NCI-H1105 (cell line): ENCODE measurements around the gene CD8A.
"Not testable (repeated sequence)": the region's sequence is repeated elsewhere in the genome, so short reads cannot be mapped to it uniquely, and the experiment has no call there.

Experiments used
- DNase-seq: peaks from one replicate; lab custom pipeline; 2025; lab: John Stamatoyannopoulos, UW

CD8A gene

DNA sequence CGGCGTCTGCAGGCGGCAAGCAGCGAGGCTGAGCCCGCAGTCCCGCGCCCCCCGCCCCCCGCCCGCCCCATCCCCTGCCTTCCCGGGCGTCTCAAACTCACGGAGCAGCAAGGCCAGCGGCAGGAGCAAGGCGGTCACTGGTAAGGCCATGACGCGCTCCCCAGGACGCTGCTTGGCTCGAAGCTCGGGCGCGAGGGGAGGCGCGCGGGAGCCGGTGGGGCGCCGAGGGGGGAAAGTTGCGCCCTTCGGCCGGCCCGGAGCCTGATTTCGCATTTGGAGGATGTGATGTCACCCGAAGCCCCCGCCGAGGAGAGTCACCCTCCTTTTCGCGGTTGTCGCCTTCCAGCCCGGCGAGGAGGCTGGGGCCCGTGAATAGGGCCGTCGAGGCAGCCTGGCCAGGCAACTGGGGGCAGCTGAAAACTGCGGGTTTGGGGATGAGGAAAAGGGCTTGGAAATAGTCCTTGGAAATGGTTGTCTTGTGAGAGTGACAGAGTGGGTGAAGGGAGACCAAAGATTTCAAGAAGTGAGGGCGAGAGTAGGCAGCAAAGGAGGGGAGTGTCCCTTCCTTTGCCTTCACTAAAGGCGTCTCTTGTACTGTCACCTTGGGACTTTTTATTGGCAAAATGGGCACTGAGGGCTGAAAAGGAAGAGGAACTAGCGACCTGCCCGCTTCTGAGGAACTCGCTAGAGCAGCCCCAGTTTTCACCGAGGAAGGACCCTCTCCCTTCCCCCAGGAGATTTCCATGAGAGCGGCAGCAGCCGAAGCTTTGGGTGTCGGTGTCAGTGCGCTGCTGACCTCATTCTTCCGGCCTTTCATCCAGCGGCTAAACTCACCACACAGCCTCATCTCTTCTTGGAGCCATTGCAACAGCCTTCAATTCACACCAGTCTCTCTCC, at the start of gene CD8A:
Gene CD8A (minus strand): TSS at position 238 of the 897 bp plus-strand sequence. CDS start 88 bp downstream, at position 150.
- DNase-seq, result no peak

DNA sequence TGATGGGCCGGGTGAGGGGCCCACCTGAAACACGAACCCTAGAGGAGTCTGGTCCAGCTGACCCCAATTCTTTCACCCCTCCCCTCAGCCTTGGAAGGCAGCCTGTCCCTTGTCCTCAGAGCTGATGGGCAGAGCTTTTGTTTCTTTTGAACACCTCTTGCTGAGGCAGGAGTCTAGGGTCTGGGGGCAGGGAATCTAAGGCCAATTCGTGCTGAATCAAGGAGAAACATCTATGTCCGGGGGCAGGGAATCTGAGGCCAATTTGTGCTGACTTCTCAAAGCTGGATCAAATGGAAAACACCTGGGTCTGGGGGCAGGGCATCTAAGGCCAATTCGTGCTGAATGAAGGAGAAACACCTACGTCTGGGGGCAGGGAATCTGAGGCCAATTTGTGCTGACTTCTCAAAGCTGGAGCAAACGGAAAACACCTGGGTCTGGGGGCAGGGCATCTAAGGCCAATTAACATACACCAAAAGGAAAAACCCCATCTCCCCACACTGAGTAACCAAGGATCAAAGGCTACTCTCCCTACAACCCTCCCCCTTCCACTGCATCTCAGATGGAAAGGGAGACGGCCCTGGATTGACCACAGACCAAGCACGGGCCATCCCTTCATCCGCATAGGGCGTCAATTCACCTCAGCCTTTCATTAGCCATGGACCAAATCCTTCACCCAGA, 49.3 kb upstream of the CD8A start:
- DNase-seq, result not testable (repeated sequence)

DNA sequence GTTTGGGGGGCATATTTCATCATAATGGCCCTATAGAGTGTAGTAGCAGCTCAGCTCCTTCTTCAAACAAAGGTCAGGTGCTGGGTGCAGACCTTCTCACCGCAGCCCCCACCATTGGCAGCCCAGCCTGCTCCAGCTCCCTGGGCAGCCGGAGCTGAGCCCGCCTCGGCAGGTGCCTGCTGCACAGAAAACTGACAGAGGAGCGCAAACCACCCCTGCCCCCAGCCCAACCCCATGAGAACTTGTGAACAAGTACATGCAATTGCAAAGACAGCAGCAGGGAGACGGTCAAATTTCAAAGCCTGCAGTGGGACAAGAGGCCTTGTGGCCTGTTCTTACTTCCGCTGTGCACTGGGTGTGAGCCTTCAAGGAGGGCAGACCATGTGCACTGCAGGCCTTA, 48.7 kb upstream of the CD8A start:
- DNase-seq, result not testable (repeated sequence)

DNA sequence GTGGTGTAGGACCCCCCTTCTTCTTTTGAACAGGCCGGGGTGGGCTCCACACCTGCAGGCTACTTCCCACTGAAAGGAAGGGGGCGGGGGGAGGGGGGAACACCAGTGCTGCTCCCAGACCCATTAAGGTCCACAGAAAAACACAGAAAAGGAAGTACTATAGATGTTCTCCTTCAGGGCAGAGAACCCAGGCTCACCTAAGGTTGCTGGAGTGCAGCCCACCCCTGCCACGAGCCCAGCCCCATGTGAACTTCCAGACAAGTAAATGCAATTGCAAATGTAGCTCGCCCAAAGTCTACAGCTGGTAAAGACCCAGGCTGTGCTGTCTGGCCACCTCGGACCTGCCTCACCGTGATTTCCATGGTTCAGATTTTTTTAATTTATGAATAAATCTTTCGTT, 47.0 kb upstream of the CD8A start:
- not testable (repeated sequence) for DNase-seq

DNA sequence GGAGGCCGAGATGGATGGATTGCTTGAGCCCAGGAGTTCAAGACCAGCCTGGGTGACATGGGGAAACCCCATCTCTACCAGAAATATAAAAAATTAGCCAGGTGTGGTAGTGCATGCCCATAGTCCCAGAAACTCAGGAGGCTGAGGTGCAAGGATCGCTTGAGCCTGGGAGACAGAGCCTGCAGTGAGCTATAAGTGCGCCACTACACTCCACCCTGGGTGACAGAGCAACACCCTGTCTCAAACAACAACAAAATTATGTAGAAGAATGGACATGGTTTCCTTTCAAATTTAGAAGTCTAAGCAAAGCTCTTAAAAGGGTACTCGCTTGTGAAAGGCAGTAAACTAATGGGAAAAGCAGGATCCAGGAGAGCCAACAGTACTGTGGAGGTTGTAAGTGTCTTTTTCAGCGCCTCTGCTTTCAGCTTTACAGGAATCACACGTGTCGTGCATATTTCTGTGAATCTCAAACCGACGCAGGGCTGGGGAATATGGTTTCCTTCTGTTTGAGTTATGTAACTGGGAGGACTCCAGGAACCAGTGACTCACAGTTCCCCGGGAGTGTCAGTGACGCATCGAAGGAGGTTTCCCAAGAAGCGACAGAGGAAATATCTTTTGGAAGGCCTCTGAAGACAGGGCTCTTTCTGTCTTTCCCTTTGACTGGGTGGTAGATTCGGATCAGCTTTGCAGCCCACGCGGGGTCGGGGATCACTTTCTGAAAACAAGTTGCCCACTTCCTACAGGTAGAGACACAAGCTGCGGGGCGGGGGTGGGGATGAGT, 46.4 kb upstream of the CD8A start:
- DNase-seq, result not testable (repeated sequence)

- DNase-seq, result not testable (repeated sequence)
These were observed 44.8 kb upstream of the CD8A start for GRCh38 chr2:86835548-86835889.

- no peak for DNase-seq
These were observed 42.6 kb upstream of the CD8A start for GRCh38 chr2:86833315-86833714.

GRCh38 chr2:86832334-86833096, 41.8 kb upstream of the CD8A start:
- no peak for DNase-seq

- DNase-seq, result no peak
These were observed 40.8 kb upstream of the CD8A start for GRCh38 chr2:86831537-86831936.

GRCh38 chr2:86826951-86827350, 36.2 kb upstream of the CD8A start:
- no peak for DNase-seq

GRCh38 chr2:86825693-86826381, 35.1 kb upstream of the CD8A start:
- no peak for DNase-seq

GRCh38 chr2:86825036-86825692, 34.5 kb upstream of the CD8A start:
- DNase-seq, result no peak

GRCh38 chr2:86822668-86823345, 32.1 kb upstream of the CD8A start:
- no peak for DNase-seq

- no peak for DNase-seq
These were observed 31.1 kb upstream of the CD8A start for GRCh38 chr2:86821842-86822241.

DNA sequence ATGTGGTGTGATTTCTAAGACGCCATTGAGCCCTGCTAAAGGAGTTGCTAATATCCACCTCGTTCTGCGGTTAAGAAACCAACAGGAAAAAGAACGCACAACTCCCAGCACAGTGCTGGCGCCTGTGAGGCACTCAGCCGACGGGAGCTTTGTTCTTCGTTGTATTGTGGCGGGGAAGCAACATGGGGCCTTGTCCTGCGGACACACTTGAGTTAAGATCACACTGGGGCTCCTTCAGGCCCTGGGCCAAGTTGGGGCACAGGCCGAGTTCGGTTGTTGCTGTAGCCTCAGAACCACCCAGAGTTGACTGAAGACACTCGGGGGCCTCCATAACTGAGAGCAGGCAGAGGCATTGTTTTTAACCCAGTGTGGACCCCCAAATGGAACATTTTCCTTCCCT, 30.6 kb upstream of the CD8A start:
- no peak for DNase-seq

DNA sequence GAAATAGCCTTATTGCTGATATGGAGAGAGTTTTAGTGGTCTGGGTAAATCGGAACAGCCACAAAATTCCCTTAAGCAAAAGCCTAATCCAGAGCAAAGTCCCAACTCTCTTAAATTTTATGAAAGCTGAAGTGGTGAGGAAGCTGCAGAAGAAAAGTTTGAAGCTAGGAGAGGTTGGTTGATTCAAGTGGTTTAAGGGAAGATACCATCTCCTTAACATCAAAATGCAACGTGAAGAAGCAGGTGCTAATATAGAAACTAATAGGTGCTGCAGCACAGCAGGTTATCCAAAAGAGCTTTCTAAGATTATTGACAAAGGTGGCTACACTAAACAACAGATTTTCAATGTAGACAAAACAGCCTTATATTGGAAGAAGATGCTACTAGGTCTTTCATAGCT, 28.2 kb upstream of the CD8A start:
- no peak for DNase-seq

DNA sequence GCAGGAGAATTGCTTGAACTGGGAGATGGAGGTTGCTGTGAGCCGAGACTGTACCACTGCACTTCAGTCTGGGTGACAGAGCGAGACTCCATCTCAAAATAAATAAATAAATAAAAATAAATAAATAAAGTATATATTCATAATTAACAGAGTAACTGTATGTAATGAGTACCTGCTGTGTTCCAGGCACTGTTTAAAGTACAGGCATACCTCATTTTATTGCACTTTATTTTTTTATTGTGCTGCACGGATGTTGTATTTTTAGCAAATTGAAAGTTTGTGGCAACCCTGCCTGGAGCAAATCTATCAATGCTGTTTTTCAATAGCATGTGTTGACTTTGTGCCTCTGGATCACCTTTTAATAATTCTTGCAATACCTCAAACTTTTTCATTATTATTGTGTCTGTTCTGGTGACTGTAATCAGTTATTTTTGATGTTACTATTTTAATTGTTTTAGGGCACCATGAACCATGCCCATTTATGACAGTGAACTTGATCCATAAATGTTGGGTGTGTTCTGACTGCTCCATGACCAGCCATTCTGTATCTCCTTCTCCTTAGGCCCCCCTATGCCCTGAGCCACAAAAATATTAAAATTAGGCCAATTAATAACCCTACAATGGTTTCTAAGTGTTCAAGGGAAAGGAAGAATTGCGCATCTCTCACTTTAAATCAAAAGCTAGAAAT, 27.5 kb upstream of the CD8A start:
- DNase-seq, result no peak

GRCh38 chr2:86815611-86816010, 24.9 kb upstream of the CD8A start:
- DNase-seq, result no peak

DNA sequence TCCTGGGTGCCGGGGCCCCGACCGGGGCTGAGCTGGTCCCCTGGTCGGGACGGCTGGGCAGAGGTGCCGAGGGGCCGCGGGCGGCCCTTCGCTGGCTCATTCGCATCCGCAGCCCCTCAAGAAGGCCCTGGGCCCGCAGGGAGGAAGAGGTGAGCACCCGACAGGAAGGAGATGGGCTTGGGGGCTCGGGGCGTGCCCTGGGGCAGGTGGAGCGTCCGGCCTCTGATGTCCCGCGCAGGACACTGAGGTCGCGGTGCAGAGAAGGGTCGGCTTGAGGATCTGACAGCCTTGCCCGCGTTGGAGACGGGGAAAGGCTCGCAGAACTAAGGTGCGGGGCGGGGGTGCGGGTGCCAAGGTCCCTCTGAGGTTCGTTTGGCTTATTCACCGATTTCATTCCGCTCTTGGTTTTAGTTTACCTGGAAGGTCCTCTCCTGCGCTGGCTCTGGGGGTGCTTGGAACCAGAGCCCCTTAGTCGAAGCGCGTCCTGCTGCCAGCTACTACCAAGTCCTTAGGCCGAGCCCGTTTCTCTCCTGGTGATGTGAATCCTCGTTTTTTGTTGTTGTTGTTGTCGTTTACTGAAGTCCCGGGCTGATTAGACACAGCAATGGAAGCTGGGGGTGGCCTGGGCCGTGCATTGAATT, 18.9 kb upstream of the CD8A start:
- no peak for DNase-seq
